Nephron progenitor cell (in vitro differentiated cells): ENCODE results near the gene TRIM44.

Source experiments
- DNase-seq: peaks from one replicate; pipeline ENCODE4 v3.0.0; 2021
- H3K27ac Mint-ChIP-seq: 2 replicates; pipeline ENCODE4 v1.8.0; 2021; ENCODE audit warnings: mild to moderate bottlenecking, moderate library complexity, mixed read lengths
- H3K27me3 Mint-ChIP-seq: 2 replicates; pipeline ENCODE4 v1.8.0; 2021; ENCODE audit warnings: mild to moderate bottlenecking, low read depth, mixed read lengths; ENCODE audit not compliant: poor library complexity
- H3K36me3 Mint-ChIP-seq: 2 replicates; pipeline ENCODE4 v1.8.0; 2021; ENCODE audit warnings: low read depth, mixed read lengths
- H3K4me1 Mint-ChIP-seq: 2 replicates; pipeline ENCODE4 v1.8.0; 2021; ENCODE audit warnings: mixed read lengths
- H3K4me3 Mint-ChIP-seq: 2 replicates; pipeline ENCODE4 v1.8.0; 2021; ENCODE audit warnings: mild to moderate bottlenecking, moderate library complexity, mixed read lengths
- H3K9me3 Mint-ChIP-seq: 2 replicates; pipeline ENCODE4 v1.8.0; 2021; ENCODE audit warnings: mild to moderate bottlenecking, moderate library complexity, mixed read lengths
- CTCF ChIP-seq: fragments of 200-600 bp; sonication (generic); IDR thresholded peaks from 2 replicates; pipeline ENCODE4 v1.5.0; 2021; ENCODE audit warnings: antibody characterized with exemption

The TRIM44 gene

DNA sequence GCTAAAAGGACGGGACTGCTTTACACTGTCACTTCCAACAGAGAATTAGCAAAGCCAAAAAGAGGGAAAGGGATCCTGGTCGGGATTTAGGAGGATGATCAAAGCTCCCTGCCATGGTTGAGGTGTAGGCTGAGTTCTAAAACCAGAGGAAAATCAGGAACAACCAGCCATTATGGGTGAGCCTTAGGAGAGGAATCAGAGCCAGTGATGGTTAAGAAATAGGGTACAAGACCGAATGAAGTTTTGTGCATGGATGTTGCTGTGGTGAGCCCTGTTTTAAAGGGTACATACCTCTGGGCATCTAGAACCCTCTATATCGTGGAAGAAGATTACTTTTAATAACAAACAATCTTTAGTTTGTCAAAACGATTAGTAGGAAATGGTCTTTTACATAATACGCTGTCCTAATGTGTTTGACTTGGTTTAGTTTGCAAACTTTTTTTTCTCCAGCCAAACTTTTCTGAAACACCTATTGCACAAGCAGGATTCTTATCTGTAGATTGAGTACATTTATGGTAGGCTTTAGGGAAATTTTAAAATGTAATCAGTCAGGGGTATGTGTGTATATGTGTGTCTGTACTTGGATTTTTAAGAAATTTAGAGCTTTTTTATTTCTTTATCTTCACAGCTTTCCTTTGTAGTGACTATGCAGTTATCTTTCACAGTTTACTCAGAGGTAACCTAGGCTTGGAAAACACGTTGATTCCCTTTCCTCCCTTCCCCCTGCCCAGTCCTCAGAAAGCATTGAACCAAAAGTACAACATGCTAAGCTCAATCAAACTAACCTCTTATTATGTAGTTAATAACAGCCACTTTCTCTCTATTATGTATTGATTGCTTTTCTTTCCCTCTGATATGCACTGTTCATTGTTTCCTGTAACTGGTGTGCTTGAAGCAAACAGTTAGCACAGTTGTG lies 26.8 kb downstream of the TRIM44 start:
- no peak for DNase-seq
- Mint-ChIP-seq H3K9me3 (no peaks in the 10 kb centered on the region), H3K27ac (no peak overlapping the region), H3K4me3 (no peak overlapping the region), H3K36me3 (peaks cover 69% of the 10 kb centered on the region), H3K27me3 (no peaks in the 10 kb centered on the region), H3K4me1 (no peaks in the 10 kb centered on the region)
- no peak for TF ChIP-seq CTCF

GRCh38 chr11:35702126-35702525 lies 39.6 kb downstream of the TRIM44 start:
- DNase-seq: no peak
- Mint-ChIP-seq H3K27ac (no peak overlapping the region), H3K9me3 (peaks cover 79% of the 10 kb centered on the region), H3K4me1 (no peaks in the 10 kb centered on the region), H3K4me3 (no peak overlapping the region), H3K27me3 (peaks cover 4% of the 10 kb centered on the region), H3K36me3 (peaks cover 59% of the 10 kb centered on the region)
- no peak for TF ChIP-seq CTCF

GRCh38 chr11:35709376-35709775 lies 46.8 kb downstream of the TRIM44 start:
- Mint-ChIP-seq H3K4me3 (no peak overlapping the region), H3K27ac (no peak overlapping the region), H3K4me1 (peaks cover 8% of the 10 kb centered on the region), H3K9me3 (peaks cover 15% of the 10 kb centered on the region), H3K27me3 (no peaks in the 10 kb centered on the region), H3K36me3 (peaks cover 5% of the 10 kb centered on the region)
- no peak for TF ChIP-seq CTCF
- no peak for DNase-seq

- Mint-ChIP-seq H3K4me1 (peaks cover 8% of the 10 kb centered on the region), H3K27ac (no peak overlapping the region), H3K4me3 (no peak overlapping the region), H3K9me3 (peaks cover 1% of the 10 kb centered on the region), H3K27me3 (no peaks in the 10 kb centered on the region), H3K36me3 (no peaks in the 10 kb centered on the region)
- no peak for TF ChIP-seq CTCF
- DNase-seq: no peak
Observed at GRCh38 chr11:35711173-35711910, 48.8 kb downstream of the TRIM44 start.

DNA sequence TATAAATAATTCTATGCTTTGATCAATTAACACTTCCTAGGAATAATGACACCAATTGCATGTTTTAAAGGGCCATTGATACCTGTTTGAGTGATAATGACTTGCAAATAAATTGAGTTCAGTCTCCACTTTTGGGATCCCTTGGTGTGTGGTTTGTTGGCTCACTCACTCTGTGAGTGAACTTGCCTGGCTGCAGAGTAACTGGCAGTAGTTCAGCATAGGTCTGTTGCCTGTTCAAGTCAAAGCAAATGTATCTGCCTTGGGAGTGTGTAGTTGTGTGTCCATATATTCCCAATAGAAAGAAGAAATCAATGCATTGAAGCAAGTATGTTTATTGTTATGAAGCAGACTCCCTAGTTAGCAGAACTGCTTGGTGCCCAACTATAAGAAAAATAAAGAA lies 49.3 kb downstream of the TRIM44 start:
- TF ChIP-seq CTCF: no peak
- H3K27me3 Mint-ChIP-seq: no peaks in the 10 kb centered on the region
- H3K27ac Mint-ChIP-seq: no peak overlapping the region
- DNase-seq: no peak
- H3K4me3 Mint-ChIP-seq: no peak overlapping the region
- H3K9me3 Mint-ChIP-seq: no peaks in the 10 kb centered on the region
- H3K36me3 Mint-ChIP-seq: no peaks in the 10 kb centered on the region
- peaks cover 8% of the 10 kb centered on the region for H3K4me1 Mint-ChIP-seq
